HL-60/S4 treated with retinoic acid at 250 ng/mL for 4 days and 3 days (cell line): Measurements from ENCODE around the gene GPR27.

Experiments used
- in situ Hi-C: fragments of 300-500 bp; cut with MboI; formaldehyde crosslinking; loops from 2 replicates; pipeline ENCODE4 v1.7.0; 2022; ENCODE audit warnings: low sequenced_read_pairs

The GPR27 gene

GRCh38 chr3:71753701-71754609 lies at the start of gene GPR27:
TSS of gene GPR27 (plus strand) at chr3:71753855. CDS start at chr3:71754050, 195 bp downstream.
- in situ Hi-C loops = no loop called here

- in situ Hi-C loops = loop anchor here (25.0 kb wide), 1 partner anchor 1107 kb away; no protein-coding TSS in a partner anchor
Measured at GRCh38 chr3:71704915-71705314, 48.7 kb upstream of the GPR27 start.

DNA sequence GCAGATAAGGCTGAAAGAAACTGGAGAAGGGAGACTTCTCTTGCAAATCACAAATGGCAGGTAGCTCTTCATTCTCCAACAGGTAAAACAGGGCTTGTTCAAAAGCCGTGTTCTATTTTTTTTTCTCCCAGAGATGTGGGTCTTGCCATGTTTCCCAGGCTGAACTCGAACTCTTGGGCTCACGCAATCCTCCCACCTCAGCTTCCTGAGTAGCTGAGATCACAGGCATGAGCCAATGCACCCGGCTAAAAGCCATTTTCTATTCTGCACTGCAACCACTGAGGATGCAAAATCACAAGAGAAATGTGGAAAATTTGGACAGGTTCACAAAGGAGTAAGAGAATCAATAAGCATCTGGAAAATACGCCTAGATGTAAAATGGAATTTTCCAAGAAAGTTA lies 48.0 kb upstream of the GPR27 start:
- in situ Hi-C loops = loop anchor here (25.0 kb wide), 1 partner anchor 1107 kb away; no protein-coding TSS in a partner anchor

DNA sequence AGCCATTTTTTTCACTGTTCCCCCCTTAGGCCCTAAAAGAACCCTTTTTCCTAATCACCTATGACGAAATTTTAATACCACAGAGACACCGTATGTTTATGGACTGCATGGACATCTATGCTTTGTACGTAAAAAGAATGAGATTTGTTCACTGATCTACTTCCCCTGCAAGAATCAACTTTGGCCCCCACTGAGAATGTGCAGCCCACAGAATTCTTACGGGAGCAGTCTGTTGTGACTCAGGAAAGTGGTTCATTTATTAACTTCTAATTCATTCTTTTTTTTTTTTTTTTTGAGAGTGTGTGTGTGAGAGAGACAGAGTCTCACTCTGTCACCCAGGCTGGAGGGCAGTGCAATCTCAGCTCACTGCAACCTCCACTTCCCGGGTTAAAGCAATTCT lies 46.1 kb upstream of the GPR27 start:
- in situ Hi-C loops = loop anchor here (25.0 kb wide), 1 partner anchor 1105 kb away; no protein-coding TSS in a partner anchor

DNA sequence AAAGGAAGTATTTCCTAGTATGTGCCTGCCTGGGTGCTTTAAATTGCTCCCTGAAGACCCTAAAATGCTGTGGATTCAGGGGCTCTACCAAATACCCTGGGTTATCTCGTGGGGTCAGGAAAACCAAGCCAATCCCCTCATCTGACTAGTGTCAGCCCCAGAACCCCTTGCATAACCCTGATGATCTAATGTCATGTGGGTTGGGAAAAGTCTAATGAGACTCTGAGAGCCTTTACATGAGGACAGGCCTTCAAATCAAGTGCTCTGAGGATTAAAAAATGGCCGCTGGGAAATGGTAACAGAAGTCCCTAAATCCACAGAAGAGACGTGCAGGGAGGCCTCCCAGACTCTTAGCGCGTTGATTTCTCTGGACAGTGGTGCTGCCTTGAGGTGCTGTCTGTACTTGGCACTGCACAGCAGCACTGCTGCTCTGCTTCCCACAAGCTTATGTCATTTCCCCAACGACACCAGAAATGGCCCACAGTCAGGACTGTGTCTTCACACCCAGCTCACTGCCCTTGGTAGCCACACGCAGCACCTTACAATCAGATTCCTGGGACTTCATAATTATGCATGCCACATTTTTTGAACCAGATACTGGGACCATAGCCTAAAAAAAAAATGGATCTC lies 45.1 kb upstream of the GPR27 start:
- in situ Hi-C loops = loop anchor here (25.0 kb wide), 1 partner anchor 1104 kb away; no protein-coding TSS in a partner anchor

DNA sequence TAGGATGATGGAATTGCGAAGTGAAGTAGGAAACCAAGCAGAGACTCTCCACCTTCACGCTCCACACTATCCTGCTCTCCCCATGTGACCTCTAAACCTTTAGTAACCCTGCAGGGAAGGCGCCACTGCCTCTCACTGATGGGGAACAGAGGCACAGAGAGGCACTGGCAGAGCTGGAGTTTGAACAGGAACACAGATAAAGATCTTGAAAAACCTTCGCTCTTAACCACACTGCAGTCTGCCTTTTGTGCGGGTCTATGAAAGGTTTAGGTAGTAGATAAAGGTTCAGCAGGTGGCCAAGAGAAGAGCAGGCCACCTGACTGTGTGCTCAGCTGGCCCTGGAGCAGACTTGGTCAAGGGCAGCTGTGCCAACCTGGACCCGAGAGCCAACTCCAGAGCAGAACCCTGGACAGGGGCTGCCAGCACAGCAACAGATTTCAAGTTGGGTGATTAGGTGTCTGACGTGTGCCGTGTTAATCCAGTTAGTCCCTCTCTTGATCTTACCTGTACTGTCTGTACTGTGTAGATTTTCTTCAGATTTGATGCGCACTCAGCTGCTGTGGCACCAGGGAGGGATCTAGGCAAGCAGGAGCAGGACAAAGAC lies 43.6 kb upstream of the GPR27 start:
- in situ Hi-C loops = loop anchor here (25.0 kb wide), 1 partner anchor 1102 kb away; no protein-coding TSS in a partner anchor

GRCh38 chr3:71710906-71711494 lies 42.7 kb upstream of the GPR27 start:
- in situ Hi-C loops = loop anchor here (25.0 kb wide), 1 partner anchor 1101 kb away; no protein-coding TSS in a partner anchor

DNA sequence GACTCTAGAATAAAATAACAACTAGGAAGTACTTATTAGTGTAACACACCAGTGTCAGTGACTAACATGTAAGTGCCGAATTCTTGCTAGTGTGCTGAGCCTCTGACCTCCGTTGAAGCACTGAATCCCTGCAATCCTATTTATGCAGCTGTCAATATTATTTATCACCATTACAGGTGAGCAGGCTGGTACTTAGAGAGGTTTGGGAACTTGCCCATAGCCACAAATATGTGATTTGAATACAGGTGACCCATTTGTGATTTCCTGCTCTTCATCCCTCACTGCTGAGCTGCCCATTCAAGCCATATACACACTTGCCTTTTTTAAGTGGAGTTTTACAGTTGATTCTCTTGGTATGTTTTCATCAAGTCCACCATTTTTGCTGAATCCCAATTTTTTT lies 40.6 kb upstream of the GPR27 start:
- in situ Hi-C loops = loop anchor here (25.0 kb wide), 1 partner anchor 1099 kb away; no protein-coding TSS in a partner anchor

DNA sequence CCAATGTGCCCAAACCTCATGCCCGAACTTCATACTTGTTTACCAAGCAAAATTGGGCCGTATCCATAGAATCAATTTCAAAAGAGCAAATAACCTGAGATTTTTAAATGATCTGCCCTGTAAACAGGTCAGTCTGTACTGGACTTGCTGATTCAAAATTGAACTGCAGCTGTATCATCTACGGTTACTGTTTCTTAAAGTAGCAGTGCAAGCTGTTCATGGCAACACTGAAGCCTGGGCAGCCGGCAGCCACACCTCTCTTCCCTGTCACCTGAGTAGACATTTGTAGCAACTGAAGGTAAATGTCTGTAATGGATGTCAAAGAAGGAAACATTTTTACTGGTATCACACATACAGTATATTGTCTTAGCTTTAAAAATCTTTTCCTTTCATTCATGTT lies 39.1 kb upstream of the GPR27 start:
- in situ Hi-C loops = loop anchor here (25.0 kb wide), 1 partner anchor 1098 kb away; no protein-coding TSS in a partner anchor

- in situ Hi-C loops = loop anchor here (25.0 kb wide), 1 partner anchor 1094 kb away; no protein-coding TSS in a partner anchor
Measured at GRCh38 chr3:71718072-71718471, 35.6 kb upstream of the GPR27 start.

DNA sequence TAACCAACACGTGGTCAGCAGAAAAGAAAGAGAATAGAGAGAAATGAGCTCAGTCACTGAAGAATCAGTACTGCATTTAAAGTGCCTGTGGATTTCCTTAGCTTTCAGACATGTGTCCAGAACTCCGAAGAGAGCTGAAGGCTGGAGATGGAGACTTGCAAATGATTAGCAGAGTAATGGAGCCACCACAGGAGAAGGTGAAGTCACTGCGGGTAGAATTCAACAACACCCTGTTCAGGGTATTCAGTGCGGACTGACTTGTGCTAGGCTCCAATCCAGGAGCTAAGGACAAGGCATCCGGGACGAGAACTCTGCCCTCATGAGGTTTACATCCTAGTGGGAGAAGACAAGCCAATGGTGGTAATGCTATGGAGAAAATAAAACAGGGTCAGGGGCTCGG lies 32.7 kb upstream of the GPR27 start:
- in situ Hi-C loops = loop anchor here (25.0 kb wide), 1 partner anchor 1091 kb away; no protein-coding TSS in a partner anchor

GRCh38 chr3:71721651-71722157 lies 32.0 kb upstream of the GPR27 start:
- in situ Hi-C loops = loop anchor here (25.0 kb wide), 1 partner anchor 1091 kb away; no protein-coding TSS in a partner anchor

DNA sequence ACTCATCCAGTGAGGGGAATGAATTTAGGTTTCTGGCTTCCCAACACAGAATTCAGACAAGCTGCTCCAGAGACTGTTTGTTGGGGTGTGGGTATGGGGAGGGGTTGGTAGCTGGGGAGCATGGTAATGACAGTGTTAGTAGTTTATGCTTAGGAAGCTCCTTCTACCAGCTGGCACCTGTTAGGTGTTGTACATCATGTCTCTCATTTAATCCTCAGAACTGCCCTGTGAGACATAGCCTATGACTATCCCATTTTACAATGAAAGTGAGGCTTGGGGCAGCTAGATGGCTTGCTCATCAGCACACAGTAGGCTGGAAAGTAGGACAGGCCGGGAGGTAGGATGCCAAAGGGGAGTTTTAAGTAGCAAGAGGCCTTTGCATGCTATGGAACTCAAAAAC lies 31.0 kb upstream of the GPR27 start:
- in situ Hi-C loops = loop anchor here (25.0 kb wide), 1 partner anchor 1090 kb away; no protein-coding TSS in a partner anchor

DNA sequence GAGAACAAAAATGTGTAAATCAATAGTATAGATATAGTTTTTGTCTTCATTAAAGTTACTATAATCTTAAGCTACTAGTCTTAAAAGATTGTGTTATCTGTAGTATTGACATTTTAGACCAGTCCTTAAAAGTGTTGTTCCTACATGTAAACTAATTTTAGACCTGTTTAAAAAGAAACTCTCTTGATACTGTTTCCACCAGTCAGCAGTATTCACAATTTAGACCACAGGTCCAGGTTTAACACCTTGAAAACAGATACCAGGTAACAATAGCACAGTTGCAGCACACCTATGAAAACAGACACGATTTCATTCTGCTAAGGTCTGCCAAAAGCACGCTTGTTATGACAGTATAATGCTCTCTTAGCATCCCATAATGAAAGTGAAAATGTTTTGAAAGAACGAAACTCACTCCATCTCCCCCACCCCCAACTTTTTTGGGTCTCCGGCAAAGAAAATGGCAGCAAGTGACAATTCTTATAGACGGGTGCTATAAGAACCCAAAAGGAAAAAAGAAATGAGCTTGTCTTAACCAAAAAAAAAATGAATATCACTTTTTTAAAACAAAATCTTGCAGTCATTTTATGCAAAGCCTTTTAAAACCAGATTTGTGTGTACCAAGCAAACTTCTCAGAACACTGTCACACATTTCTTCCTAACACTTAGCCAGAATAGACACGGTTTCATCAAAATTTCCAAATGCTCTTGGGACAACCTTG lies 30.0 kb upstream of the GPR27 start:
- in situ Hi-C loops = loop anchor here (25.0 kb wide), 1 partner anchor 1089 kb away; no protein-coding TSS in a partner anchor

GRCh38 chr3:71724171-71724453 lies 29.5 kb upstream of the GPR27 start:
- in situ Hi-C loops = loop anchor here (25.0 kb wide), 1 partner anchor 1088 kb away; no protein-coding TSS in a partner anchor

DNA sequence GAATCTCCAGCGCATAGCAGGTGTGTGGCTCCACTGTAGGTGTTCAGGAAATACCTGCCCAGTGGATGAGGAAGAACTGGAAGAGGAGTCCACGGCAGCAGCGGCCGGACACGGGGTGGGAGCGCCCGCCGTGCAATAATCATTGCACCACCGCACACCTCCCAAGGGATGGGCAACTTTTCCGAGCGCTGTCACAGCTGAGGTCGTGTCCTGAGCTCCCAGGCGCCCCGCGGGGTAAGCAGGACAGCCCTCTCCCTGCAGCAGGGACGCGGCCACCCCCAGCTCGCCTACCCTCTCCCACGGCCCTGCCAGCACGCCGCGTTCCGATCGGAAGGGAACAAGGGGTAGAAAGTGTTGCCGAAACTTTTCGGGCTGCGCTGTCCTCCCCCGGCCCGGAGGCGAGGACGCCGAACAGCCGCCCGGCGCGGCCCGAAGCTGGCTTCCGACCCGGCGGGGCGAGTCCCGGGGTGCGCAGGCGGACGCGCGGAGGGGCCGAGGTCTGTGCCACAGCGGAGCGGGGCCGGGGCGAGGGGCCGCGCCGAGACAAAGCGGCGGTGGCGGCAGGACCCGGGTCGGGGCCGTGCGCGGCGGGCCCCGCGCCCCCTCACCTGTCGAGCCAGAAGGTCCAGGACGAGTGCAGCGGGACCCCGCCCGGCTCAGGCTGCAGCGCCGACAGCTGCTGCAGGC lies 28.9 kb upstream of the GPR27 start:
- in situ Hi-C loops = loop anchor here (25.0 kb wide), 1 partner anchor 1088 kb away; no protein-coding TSS in a partner anchor

DNA sequence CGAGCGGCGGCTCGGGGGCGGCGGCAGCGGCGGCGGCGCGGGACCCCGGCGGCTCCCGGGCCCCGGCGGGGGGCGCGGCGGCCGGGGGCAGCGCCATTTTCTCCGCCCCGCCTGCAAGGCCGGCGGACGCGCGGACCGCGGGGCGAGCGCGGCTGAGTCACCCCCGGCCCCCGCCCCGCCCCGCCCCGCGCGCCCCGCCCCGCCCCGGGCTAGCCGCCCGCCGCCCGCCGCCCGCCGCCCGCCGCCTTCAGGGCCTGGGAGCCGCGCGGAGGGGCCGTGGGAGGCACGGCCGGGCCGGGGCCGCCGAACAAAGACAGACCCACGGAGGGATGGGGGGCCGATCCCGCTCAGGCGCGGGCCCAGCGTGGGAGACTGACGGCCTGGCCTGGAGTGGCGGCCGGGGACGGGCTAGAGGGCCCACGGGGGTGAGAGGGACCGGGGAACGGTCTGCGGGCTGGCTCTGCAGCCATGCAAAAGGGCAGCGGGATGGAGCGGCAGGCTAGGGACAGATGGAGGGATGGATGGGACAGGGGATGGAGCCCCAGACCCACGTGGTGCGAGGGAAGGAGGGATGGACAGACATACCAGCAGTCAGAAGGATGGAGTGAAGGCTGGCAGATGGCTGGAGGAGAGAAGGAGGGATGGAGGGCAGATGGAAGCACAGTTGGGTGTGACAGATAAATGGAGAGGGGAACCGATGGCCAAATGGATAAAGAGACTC lies 28.2 kb upstream of the GPR27 start, which contains the start of gene EIF4E3:
Gene EIF4E3, minus strand, starts transcription at position 132 of the 721 bp plus-strand sequence. Its CDS starts 35 bp downstream, at position 97.
- in situ Hi-C loops = no loop called here

DNA sequence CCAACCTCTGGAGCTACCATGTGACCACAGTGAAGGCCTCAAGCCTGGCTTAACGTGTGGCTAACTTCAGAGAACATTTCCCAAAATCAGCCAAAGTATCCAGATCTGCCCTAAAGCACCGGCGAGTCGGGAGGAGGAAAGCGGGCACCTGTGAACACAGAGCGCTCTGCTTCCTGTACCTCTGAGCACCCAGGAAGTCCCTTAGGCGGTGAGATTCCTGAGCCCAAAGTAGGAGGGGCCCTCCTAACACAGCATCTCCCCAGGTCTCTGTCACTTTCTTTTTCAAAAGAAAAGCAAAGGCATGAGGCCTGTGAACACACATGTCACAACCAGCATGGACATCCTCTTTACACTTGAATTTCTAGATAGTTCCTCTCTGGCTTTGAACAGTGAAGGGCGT lies 27.5 kb upstream of the GPR27 start:
- in situ Hi-C loops = no loop called here
